Fibroblast of skin of back (primary cell): ENCODE measurements around the gene MAP3K2.
A peak's percentile ranks its signal among the peaks of the same experiment; 100 is the strongest.
"Not testable (repeated sequence)": the region's sequence is repeated elsewhere in the genome, so short reads cannot be mapped to it uniquely, and the experiment has no call there.

Experiments
- DNase-seq: peaks from one replicate; pipeline ENCODE4 v3.0.0-alpha.2; 2013

The MAP3K2 gene

DNA sequence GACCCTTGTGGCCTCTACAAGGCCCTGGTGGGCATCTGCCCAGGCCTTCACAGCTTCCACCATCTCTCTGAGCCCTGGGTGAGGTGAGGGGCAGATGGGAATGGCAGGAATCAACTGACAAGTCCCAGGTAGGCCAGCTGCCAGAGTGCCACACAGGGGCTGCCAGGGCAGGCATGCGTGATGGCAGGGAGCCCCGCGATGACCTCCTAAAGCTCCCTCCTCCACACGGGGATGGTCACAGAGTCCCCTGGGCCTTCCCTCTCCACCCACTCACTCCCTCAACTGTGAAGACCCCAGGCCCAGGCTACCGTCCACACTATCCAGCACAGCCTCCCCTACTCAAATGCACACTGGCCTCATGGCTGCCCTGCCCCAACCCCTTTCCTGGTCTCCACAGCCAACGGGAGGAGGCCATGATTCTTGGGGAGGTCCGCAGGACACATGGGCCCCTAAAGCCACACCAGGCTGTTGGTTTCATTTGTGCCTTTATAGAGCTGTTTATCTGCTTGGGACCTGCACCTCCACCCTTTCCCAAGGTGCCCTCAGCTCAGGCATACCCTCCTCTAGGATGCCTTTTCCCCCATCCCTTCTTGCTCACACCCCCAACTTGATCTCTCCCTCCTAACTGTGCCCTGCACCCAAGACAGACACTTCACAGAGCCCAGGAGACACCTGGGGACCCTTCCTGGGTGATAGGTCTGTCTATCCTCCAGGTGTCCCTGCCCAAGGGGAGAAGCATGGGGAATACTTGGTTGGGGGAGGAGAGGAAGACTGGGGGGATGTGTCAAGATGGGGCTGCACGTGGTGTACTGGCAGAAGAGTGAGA is 32.5 kb upstream of the MAP3K2 start:
- DNase-seq, result no peak

- peak; percentile 79 for DNase-seq
Measured at GRCh38 chr2:127419448-127420038, 31.8 kb upstream of the MAP3K2 start.

DNA sequence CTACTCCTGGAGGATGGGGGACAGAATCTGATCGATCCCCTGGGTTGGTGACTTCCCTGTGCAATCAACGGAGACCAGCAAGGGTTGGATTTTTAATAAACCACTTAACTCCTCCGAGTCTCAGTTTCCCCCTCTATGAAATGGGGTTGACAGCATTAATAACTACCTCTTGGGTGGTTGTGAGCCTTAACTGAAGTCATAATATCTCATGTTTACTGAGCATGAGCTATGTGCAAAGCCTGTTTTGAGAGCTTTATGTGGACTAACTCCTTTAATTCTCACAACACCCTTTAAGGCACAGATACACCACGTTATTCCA is 31.3 kb upstream of the MAP3K2 start:
- DNase-seq, result no peak

DNA sequence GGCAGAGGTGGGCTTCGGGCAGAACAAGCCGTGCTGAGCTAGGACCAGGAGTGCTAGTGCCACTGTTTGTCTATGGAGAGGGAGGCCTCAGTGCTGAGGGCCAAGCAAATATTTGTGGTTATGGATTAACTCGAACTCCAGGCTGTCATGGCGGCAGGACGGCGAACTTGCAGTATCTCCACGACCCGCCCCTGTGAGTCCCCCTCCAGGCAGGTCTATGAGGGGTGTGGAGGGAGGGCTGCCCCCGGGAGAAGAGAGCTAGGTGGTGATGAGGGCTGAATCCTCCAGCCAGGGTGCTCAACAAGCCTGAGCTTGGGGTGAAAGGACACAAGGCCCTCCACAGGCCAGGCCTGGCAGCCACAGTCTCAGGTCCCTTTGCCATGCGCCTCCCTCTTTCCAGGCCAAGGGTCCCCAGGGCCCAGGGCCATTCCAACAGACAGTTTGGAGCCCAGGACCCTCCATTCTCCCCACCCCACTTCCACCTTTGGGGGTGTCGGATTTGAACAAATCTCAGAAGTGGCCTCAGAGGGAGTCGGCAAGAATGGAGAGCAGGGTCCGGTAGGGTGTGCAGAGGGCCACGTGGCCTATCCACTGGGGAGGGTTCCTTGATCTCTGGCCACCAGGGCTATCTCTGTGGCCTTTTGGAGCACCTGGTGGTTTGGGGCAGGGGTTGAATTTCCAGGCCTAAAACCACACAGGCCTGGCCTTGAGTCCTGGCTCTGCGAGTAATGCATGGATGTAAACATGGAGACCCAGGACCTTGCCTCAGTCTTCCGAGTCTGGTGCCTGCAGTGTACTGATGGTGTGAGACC is 30.7 kb upstream of the MAP3K2 start, which contains the start of gene PROC:
TSS of gene PROC (plus strand) at position 128 of the 812 bp plus-strand sequence. CDS start 1,516 bp downstream, outside the sequence.
- DNase-seq, result no peak

GRCh38 chr2:127417406-127417805 is 29.6 kb upstream of the MAP3K2 start:
- no peak for DNase-seq

- no peak for DNase-seq
Measured at GRCh38 chr2:127416506-127417001, 28.8 kb upstream of the MAP3K2 start.

DNA sequence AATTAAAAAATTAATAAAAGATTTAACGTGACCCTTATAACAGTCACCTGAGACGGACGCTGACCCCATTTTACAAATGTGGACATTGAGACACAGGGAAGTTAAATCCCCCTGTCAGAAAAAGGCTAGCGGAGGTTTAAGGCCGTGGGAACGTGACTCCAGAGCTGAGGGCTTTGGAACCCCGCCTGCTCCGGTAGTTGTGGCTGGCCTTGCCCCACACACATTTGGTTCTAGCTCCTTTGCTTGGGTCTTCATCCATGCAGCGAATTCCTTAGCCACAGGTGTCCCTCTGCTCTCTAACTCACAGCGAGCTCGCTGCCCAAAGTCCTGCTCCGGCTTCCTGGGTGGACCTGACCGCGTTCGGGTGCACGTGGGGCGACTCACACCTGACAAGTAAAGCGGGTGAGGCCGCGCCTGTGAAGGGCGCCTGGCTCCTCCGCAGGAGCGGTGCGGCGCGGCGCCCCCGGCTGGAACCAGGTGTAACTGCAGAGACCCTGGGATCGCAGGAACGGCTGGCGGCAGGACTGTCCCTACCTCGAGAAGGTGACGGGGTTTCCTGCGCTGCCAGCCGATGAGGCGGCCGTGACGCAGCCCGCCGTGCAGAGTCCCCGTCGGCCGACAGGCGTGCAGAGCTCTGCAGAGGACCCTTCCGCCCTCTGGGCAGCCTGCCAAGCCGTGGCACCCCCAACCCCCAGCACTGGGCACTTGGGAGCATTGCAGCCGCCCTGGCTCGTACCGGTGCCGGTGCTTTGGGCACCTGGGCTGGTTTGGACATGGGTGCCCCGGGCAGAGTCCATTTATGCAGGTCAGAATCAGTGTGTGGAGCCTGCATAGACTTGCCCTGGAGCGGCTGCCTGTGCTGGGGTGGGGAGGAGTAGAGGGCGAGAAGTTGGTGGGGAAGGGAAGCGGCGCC is 28.1 kb upstream of the MAP3K2 start:
- DNase-seq, result no peak

GRCh38 chr2:127414638-127415592 is 27.1 kb upstream of the MAP3K2 start:
- DNase-seq, result no peak

DNA sequence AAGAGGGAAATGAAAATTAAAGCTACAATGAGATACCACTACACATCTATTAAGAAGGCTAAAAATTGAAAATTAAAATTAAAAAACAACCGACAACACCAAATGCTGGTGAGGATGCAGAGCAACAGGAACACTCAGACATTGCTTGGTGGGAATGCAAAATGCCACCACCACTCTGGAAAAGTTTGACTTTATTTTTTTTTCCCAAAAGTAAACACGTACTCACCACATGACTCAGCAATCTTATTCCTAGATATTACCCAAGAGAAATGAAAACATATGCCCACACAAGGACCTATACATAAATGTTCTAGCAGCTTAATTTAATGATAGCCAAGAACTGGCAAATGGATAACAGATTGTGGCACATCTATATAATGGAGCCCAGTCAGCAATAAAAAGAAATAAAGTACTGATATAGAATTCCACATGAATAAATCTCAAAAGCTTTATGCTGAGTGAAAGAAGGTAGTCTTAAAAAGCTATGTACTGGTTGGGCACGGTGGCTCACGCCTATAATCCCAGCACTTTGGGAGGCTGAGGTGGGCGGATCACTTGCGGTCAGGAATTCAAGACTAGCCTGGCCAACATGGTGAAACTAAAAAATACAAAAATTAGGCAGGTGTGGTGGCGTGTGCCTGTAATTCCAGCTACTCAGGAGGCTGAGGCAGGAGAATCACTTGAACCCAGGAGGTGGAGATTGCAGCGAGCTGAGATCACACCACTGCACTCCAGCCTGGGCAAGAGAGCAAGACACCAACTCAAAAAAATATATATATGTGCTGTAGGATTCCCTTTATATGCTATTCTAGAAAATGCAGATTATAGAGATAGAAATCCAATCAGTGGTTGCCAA is 26.2 kb upstream of the MAP3K2 start:
- peak; percentile 90 for DNase-seq

- no peak for DNase-seq
Measured at GRCh38 chr2:127413200-127413599, 25.4 kb upstream of the MAP3K2 start.

GRCh38 chr2:127411653-127412369 is 24.0 kb upstream of the MAP3K2 start:
- DNase-seq, result no peak

DNA sequence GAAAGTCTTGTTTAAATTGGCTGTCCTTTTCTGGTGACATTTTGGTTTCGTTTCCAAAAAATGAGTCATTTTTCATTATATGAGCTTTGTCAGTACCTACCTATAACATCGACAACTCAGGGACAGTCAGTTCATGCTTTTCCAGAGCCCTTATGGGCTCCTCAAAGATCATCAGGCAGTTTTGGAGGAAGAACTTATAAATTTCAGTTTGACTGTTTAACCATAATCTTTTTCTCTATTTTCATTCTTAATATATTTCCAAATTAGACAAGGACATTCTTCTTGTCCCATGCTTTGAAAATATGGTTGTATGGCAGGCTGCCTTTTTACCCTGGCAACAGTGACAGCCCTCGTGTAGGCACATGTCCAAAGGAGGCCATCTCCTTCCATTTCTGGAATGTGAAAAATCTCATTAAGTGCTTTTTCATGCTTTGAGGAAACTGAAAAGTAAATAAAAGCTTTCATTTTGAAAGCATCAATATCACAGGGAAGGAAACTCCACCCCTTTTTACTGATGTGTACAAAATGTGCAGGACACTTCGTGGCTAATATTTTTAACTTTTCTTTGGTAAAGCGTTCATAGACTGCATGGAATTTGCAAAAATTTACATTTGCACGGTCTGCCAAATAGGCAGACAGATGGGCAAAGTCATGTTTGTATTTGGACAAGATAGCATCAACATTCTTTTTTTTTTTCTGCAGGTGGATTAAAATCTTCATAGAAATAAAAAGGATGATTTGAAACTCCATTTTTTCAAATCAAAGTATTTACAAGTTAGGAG is 23.3 kb upstream of the MAP3K2 start:
- peak; percentile 87 for DNase-seq

GRCh38 chr2:127409716-127410115 is 21.9 kb upstream of the MAP3K2 start:
- not testable (repeated sequence) for DNase-seq

DNA sequence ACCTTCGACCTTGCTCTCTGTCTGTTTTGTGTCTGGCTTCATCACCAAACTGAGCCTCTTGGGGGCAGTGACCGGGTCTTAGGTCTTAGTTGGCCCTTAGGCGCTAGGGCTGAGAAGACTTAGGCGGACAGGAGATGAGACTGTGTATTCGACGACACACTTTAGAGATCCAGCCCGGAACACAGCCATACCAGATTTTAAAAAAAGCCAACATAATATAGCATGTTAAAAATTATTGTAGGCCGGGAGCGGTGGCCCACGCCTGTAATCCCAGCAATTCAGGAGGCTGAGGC is 21.0 kb upstream of the MAP3K2 start:
- no peak for DNase-seq

- DNase-seq, result peak; percentile 92
Measured at GRCh38 chr2:127408004-127408806, 20.4 kb upstream of the MAP3K2 start.

DNA sequence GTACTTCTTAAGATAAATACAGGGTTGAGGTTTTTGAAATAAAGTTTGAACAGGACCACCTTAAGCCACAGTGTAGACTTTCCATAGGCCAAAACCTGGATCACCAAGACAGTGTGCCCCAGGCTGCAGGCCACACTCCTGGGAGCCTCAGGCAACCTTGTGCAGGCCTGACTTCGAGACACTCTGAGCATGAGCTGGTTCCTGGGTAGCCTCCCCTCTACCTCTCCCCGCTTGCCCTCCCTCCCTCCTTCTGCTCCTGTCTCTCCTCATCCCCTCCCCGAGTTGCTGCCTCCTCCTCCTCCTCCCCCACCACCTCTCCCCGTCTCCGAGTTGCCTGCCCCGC is 19.9 kb upstream of the MAP3K2 start:
- DNase-seq, result no peak

GRCh38 chr2:127407091-127407490 is 19.3 kb upstream of the MAP3K2 start:
- no peak for DNase-seq

GRCh38 chr2:127406454-127406853 is 18.7 kb upstream of the MAP3K2 start:
- peak; percentile 74 for DNase-seq
